ENCODE data around the gene HNRNPA1.
A peak's percentile ranks its signal among the peaks of the same experiment; 100 is the strongest.
"Not testable (repeated sequence)": the region's sequence is repeated elsewhere in the genome, so short reads cannot be mapped to it uniquely, and the experiment has no call there.

Gene HNRNPA1

GRCh38 chr12:54280468-54281260 is at the start of gene HNRNPA1:
Gene HNRNPA1 (plus strand): TSS chr12:54280726. CDS start chr12:54280808, 82 bp downstream.
- DNase-seq: peak; percentile 100

- DNase-seq: not testable (repeated sequence)
These were observed 49.3 kb upstream of the HNRNPA1 start for GRCh38 chr12:54231269-54231668.

- DNase-seq: no peak
These were observed 47.7 kb upstream of the HNRNPA1 start for GRCh38 chr12:54232790-54233189.

GRCh38 chr12:54238531-54238930 is 42.0 kb upstream of the HNRNPA1 start:
- no peak for DNase-seq

GRCh38 chr12:54239620-54240019 is 40.9 kb upstream of the HNRNPA1 start:
- DNase-seq: no peak

- no peak for DNase-seq
These were observed 40.4 kb upstream of the HNRNPA1 start for GRCh38 chr12:54240129-54240528.

- DNase-seq: no peak
These were observed 39.4 kb upstream of the HNRNPA1 start for GRCh38 chr12:54240971-54241588.

GRCh38 chr12:54246011-54246641 is 34.4 kb upstream of the HNRNPA1 start:
- no peak for DNase-seq

- no peak for DNase-seq
These were observed 31.0 kb upstream of the HNRNPA1 start for GRCh38 chr12:54249489-54249888.

- DNase-seq: peak; percentile 86
These were observed 28.8 kb upstream of the HNRNPA1 start for GRCh38 chr12:54251667-54252284.

GRCh38 chr12:54253240-54253639 is 27.3 kb upstream of the HNRNPA1 start:
- DNase-seq: no peak

- no peak for DNase-seq
These were observed 23.2 kb upstream of the HNRNPA1 start for GRCh38 chr12:54257332-54257731.

- DNase-seq: no peak
These were observed 22.3 kb upstream of the HNRNPA1 start for GRCh38 chr12:54258201-54258681.

- peak; percentile 93 for DNase-seq
These were observed 21.1 kb upstream of the HNRNPA1 start for GRCh38 chr12:54259194-54260011.

GRCh38 chr12:54261815-54262402 is 18.6 kb upstream of the HNRNPA1 start:
- DNase-seq: peak; percentile 45

GRCh38 chr12:54262403-54262925 is 18.1 kb upstream of the HNRNPA1 start:
- peak; percentile 68 for DNase-seq

- DNase-seq: no peak
These were observed 15.1 kb upstream of the HNRNPA1 start for GRCh38 chr12:54265364-54265812.

- DNase-seq: no peak
These were observed 13.7 kb upstream of the HNRNPA1 start for GRCh38 chr12:54266852-54267251.

GRCh38 chr12:54270345-54270744 is 10.2 kb upstream of the HNRNPA1 start:
- no peak for DNase-seq

- no peak for DNase-seq
These were observed 8.3 kb upstream of the HNRNPA1 start for GRCh38 chr12:54272214-54272613.

- DNase-seq: no peak
These were observed 6.5 kb upstream of the HNRNPA1 start for GRCh38 chr12:54273981-54274380.

GRCh38 chr12:54276368-54276767 is 4.2 kb upstream of the HNRNPA1 start:
- DNase-seq: no peak

Data from hematopoietic multipotent progenitor cell treated with erythropoietin and hydrocortisone succinate and interleukin-3 and kit ligand, for 6 days (in vitro differentiated cells).